ENCODE data around the gene AFMID. TPM values are rescaled to one million over a fixed set of nuclear protein-coding genes. Genes with fewer than 3 reads are reported as not detected.

The AFMID gene
- total and polyA plus RNA-seq, 2 experiments from 2014 or later: 38.0 to 47.5 TPM

- Histone ChIP-seq H3K4me3 (no peak overlapping the region), H4K20me1 (replicated peaks; ENCODE audit: insufficient read depth) (peaks cover 8% of the 10 kb centered on the region; the same call in 1 of the 2 replicates), H3F3A (replicated peaks; ENCODE audit: low read depth) (no peaks in the 10 kb centered on the region), H3K27me3 (ENCODE audit: insufficient read depth) (no peaks in the 10 kb centered on the region), H3K27ac (ENCODE audit: low read depth) (0 out of 2 replicates have a peak overlapping the region, but pooled peaks have one; percentile 26), H3K36me3 (ENCODE audit: insufficient read depth) (peaks cover 10% of the 10 kb centered on the region; the same call in 1 of the 2 replicates), H3K4me1 (ENCODE audit: insufficient read depth) (peaks cover 10% of the 10 kb centered on the region; the same call in 1 of the 2 replicates), H3K4me2 (no peak overlapping the region), H2AFZ (no peak overlapping the region), H3K9me2 (ENCODE audit: insufficient read depth) (no peaks in the 10 kb centered on the region), H3K79me2 (replicated peaks; ENCODE audit: insufficient read depth) (0 out of 2 replicates have a peak, but pooled peaks cover 5% of the 10 kb centered on the region)
- Mint-ChIP-seq H3K4me3 (no peak overlapping the region), H3K36me3 (ENCODE audit: low read depth) (peaks cover 53% of the 10 kb centered on the region), H3K27me3 (ENCODE audit: insufficient read depth, low read depth, poor library complexity) (peaks cover 11% of the 10 kb centered on the region), H3K27ac (peak overlapping the region; percentile 68), H3K9me3 (no peaks in the 10 kb centered on the region; the same call in 2 of the 3 replicates), H3K4me1 (peaks cover 28% of the 10 kb centered on the region)
- ATAC-seq: peak; percentile 51
- DNase-seq (ENCODE audit: low spot score): no peak
- TF ChIP-seq JUNB (IDR thresholded peaks at IDR 0.05; ENCODE audit: unreplicated experiment) (no peak), ZNF462 (CRISPR knock-in tag; IDR thresholded peaks at IDR 0.05) (0 out of 2 replicates have a peak, but pooled peaks have one; percentile 11)
Measured at GRCh38 chr17:78197147-78197832, 10.1 kb downstream of the AFMID start.

- H3K4me1 ChIP-seq (ENCODE audit: insufficient read depth): peaks cover 10% of the 10 kb centered on the region; the same call in 1 of the 2 replicates
- H3K27ac ChIP-seq (ENCODE audit: low read depth): no peak overlapping the region
- H3K4me3 ChIP-seq: no peak overlapping the region
Measured at GRCh38 chr17:78200451-78200850, 13.3 kb downstream of the AFMID start.

More at GRCh38 chr17:78200451-78200850, 13.3 kb downstream of the AFMID start:
- Histone ChIP-seq H4K20me1 (replicated peaks; ENCODE audit: insufficient read depth) (peaks cover 8% of the 10 kb centered on the region; the same call in 1 of the 2 replicates), H3K79me2 (replicated peaks; ENCODE audit: insufficient read depth) (0 out of 2 replicates have a peak, but pooled peaks cover 5% of the 10 kb centered on the region), H3K36me3 (ENCODE audit: insufficient read depth) (peaks cover 4% of the 10 kb centered on the region; the same call in 1 of the 2 replicates), H3K4me2 (no peak overlapping the region), H3K9me2 (ENCODE audit: insufficient read depth) (no peaks in the 10 kb centered on the region), H3F3A (replicated peaks; ENCODE audit: low read depth) (no peaks in the 10 kb centered on the region), H2AFZ (no peak overlapping the region), H3K27me3 (ENCODE audit: insufficient read depth) (no peaks in the 10 kb centered on the region)
- H3K4me1 Mint-ChIP-seq: peaks cover 28% of the 10 kb centered on the region
- H3K36me3 Mint-ChIP-seq (ENCODE audit: low read depth): peaks cover 40% of the 10 kb centered on the region
- ATAC-seq: no peak
- H3K27ac Mint-ChIP-seq: no peak overlapping the region
- no peak for TF ChIP-seq ZNF331 (CRISPR knock-in tag; IDR thresholded peaks at IDR 0.05; ENCODE audit: low read depth)
- TF ChIP-seq STAT1 (IDR thresholded peaks at IDR 0.05; ENCODE audit: unreplicated experiment): no peak
- no peak for TF ChIP-seq CREB1 (CRISPR knock-in tag; IDR thresholded peaks at IDR 0.05; ENCODE audit: low read depth)
- no peak for TF ChIP-seq ETS1 (IDR thresholded peaks at IDR 0.05)
- no peak for TF ChIP-seq NANOG (IDR thresholded peaks at IDR 0.05; ENCODE audit: borderline replicate concordance)
- DNase-seq (ENCODE audit: low spot score): no peak
- no peak overlapping the region for H3K4me3 Mint-ChIP-seq
- H3K27me3 Mint-ChIP-seq (ENCODE audit: insufficient read depth, low read depth, poor library complexity): peaks cover 11% of the 10 kb centered on the region
- H3K9me3 Mint-ChIP-seq: no peaks in the 10 kb centered on the region; the same call in 2 of the 3 replicates
